Mesendoderm (in vitro differentiated cells): Measurements from ENCODE around the gene DOK7.

Source experiments
- DNase-seq: peaks from one replicate; pipeline ENCODE4 v3.0.0; 2013
- H2AK5ac ChIP-seq: 2 replicates; pipeline ENCODE4 v1.6.1; 2013; ENCODE audit warnings: low read length, inconsistent platforms
- H2BK120ac ChIP-seq: 2 replicates; pipeline ENCODE4 v1.6.1; 2013; ENCODE audit warnings: low read depth, mild to moderate bottlenecking, low read length, moderate library complexity, mixed read lengths
- H2BK15ac ChIP-seq: replicated peaks from 2 replicates; pipeline ENCODE4 v1.6.1; 2013; ENCODE audit warnings: low read depth, mild to moderate bottlenecking, moderate library complexity
- H2BK5ac ChIP-seq: 2 replicates; pipeline ENCODE4 v1.6.1; 2013; ENCODE audit warnings: low read length, inconsistent platforms
- H3K18ac ChIP-seq: 2 replicates; pipeline ENCODE4 v1.6.1; 2013; ENCODE audit warnings: mild to moderate bottlenecking, low read length, mixed read lengths
- H3K23ac ChIP-seq: one replicate; pipeline ENCODE4 v1.6.1; 2013; ENCODE audit warnings: low read length
- H3K27ac ChIP-seq: 2 replicates; pipeline ENCODE4 v1.5.1; 2013; ENCODE audit warnings: low read depth, mild to moderate bottlenecking, inconsistent platforms, low read length, moderate library complexity
- H3K27me3 ChIP-seq: 2 replicates; pipeline ENCODE4 v1.6.1; 2013; ENCODE audit warnings: low read length, control low read depth, mild to moderate bottlenecking, inconsistent platforms; ENCODE audit not compliant: insufficient read depth, poor library complexity
- H3K36me3 ChIP-seq: 2 replicates; pipeline ENCODE4 v1.6.1; 2013; ENCODE audit warnings: low read length, inconsistent platforms; ENCODE audit not compliant: control insufficient read depth, insufficient read depth
- H3K4ac ChIP-seq: one replicate; pipeline ENCODE4 v1.6.1; 2013; ENCODE audit warnings: low read depth, mild to moderate bottlenecking, low read length, moderate library complexity
- H3K4me1 ChIP-seq: 2 replicates; pipeline ENCODE4 v1.6.1; 2013; ENCODE audit warnings: low read depth, low read length, inconsistent platforms; ENCODE audit not compliant: control insufficient read depth
- H3K4me2 ChIP-seq: 2 replicates; pipeline ENCODE4 v1.6.1; 2013; ENCODE audit warnings: low read length
- H3K4me3 ChIP-seq: 2 replicates; pipeline ENCODE4 v1.5.1; 2013; ENCODE audit warnings: mild to moderate bottlenecking, low read length
- H3K56ac ChIP-seq: one replicate; pipeline ENCODE4 v1.6.1; 2013; ENCODE audit warnings: low read length
- H3K79me1 ChIP-seq: 2 replicates; pipeline ENCODE4 v1.6.1; 2013; ENCODE audit warnings: low read length, inconsistent platforms
- H3K79me2 ChIP-seq: 2 replicates; pipeline ENCODE4 v1.6.1; 2013; ENCODE audit warnings: mild to moderate bottlenecking, low read length; ENCODE audit not compliant: control insufficient read depth, insufficient read depth
- H3K9ac ChIP-seq: 2 replicates; pipeline ENCODE4 v1.6.1; 2013; ENCODE audit warnings: low read length, inconsistent platforms
- H4K5ac ChIP-seq: one replicate; pipeline ENCODE4 v1.6.1; 2013; ENCODE audit warnings: low read length
- H4K8ac ChIP-seq: one replicate; pipeline ENCODE4 v1.6.1; 2013; ENCODE audit warnings: low read depth, mild to moderate bottlenecking, control low read depth, low read length, moderate library complexity
- WGBS: extraction: QIAGEN DNeasy Blood & Tissue Kit; methylation state at CpG from one replicate; pipeline ENCODE4 v1.1.7; 2013; ENCODE audit warnings: low lambda C conversion rate, missing lambda C conversion rate; ENCODE audit not compliant: insufficient coverage; ENCODE audit errors: extremely low coverage; 5-methylcytosine and 5-hydroxymethylcytosine counted together

Gene DOK7

GRCh38 chr4:3445829-3446545 is 17.1 kb upstream of the DOK7 start:
- WGBS = no CpG with 5 or more reads among the region's 34 CpGs

GRCh38 chr4:3446631-3447320 is 16.3 kb upstream of the DOK7 start:
- H2AK5ac ChIP-seq = no peak overlapping the region
- DNase-seq = no peak
- no peak overlapping the region for H3K4me3 ChIP-seq
- no peak overlapping the region for H3K23ac ChIP-seq
- no peak overlapping the region for H4K5ac ChIP-seq
- H3K4me1 ChIP-seq = no peaks in the 10 kb centered on the region
- no peaks in the 10 kb centered on the region for H3K79me2 ChIP-seq
- no peak overlapping the region for H3K4ac ChIP-seq
- H3K36me3 ChIP-seq = no peaks in the 10 kb centered on the region
- no peak overlapping the region for H3K9ac ChIP-seq
- no peak overlapping the region for H3K56ac ChIP-seq
- no CpG with 5 or more reads among the region's 22 CpGs for WGBS
- H4K8ac ChIP-seq = no peak overlapping the region
- H3K27me3 ChIP-seq = no peaks in the 10 kb centered on the region
- H2BK5ac ChIP-seq = no peak overlapping the region
- no peak overlapping the region for H2BK120ac ChIP-seq
- no peaks in the 10 kb centered on the region for H3K79me1 ChIP-seq
- H3K4me2 ChIP-seq = no peak overlapping the region
- H3K27ac ChIP-seq = no peak overlapping the region
- no peak overlapping the region for H2BK15ac ChIP-seq
- no peak overlapping the region for H3K18ac ChIP-seq

More at GRCh38 chr4:3445829-3446545, 17.1 kb upstream of the DOK7 start:
- H3K18ac ChIP-seq = no peak overlapping the region
- H3K79me1 ChIP-seq = no peaks in the 10 kb centered on the region
- H3K79me2 ChIP-seq = no peaks in the 10 kb centered on the region
- no peak overlapping the region for H2BK120ac ChIP-seq
- H3K9ac ChIP-seq = no peak overlapping the region
- no peak overlapping the region for H4K5ac ChIP-seq
- no peaks in the 10 kb centered on the region for H3K27me3 ChIP-seq
- no peak overlapping the region for H4K8ac ChIP-seq
- no peak overlapping the region for H3K4ac ChIP-seq
- H2BK5ac ChIP-seq = no peak overlapping the region
- no peaks in the 10 kb centered on the region for H3K4me1 ChIP-seq
- H3K36me3 ChIP-seq = no peaks in the 10 kb centered on the region
- no peak overlapping the region for H3K4me2 ChIP-seq
- H2AK5ac ChIP-seq = no peak overlapping the region
- no peak overlapping the region for H3K56ac ChIP-seq
- DNase-seq = no peak
- no peak overlapping the region for H3K23ac ChIP-seq
- no peak overlapping the region for H2BK15ac ChIP-seq
- no peak overlapping the region for H3K4me3 ChIP-seq
- no peak overlapping the region for H3K27ac ChIP-seq

GRCh38 chr4:3447431-3448395 is 15.4 kb upstream of the DOK7 start:
- Histone ChIP-seq H3K4me3 (no peak overlapping the region), H2BK5ac (no peak overlapping the region), H3K23ac (no peak overlapping the region), H3K4me1 (no peaks in the 10 kb centered on the region), H3K4ac (no peak overlapping the region), H2BK120ac (no peak overlapping the region), H3K27me3 (no peaks in the 10 kb centered on the region), H2AK5ac (no peak overlapping the region), H4K8ac (no peak overlapping the region), H3K79me1 (no peaks in the 10 kb centered on the region), H3K4me2 (no peak overlapping the region), H4K5ac (no peak overlapping the region), H3K27ac (no peak overlapping the region), H3K36me3 (no peaks in the 10 kb centered on the region), H3K9ac (no peak overlapping the region), H3K18ac (no peak overlapping the region), H2BK15ac (no peak overlapping the region), H3K56ac (no peak overlapping the region), H3K79me2 (no peaks in the 10 kb centered on the region)
- DNase-seq = no peak
- WGBS = no CpG with 5 or more reads among the region's 53 CpGs

- H2BK5ac ChIP-seq = no peak overlapping the region
- no peaks in the 10 kb centered on the region for H3K36me3 ChIP-seq
- no peak overlapping the region for H3K18ac ChIP-seq
- no peak overlapping the region for H3K4ac ChIP-seq
- no peaks in the 10 kb centered on the region for H3K79me2 ChIP-seq
- no peaks in the 10 kb centered on the region for H3K4me1 ChIP-seq
- H2BK15ac ChIP-seq = no peak overlapping the region
- no peak overlapping the region for H2AK5ac ChIP-seq
- no peak overlapping the region for H3K4me3 ChIP-seq
- H4K5ac ChIP-seq = no peak overlapping the region
- H3K79me1 ChIP-seq = no peaks in the 10 kb centered on the region
- no peak overlapping the region for H3K4me2 ChIP-seq
- H3K56ac ChIP-seq = no peak overlapping the region
- no peak overlapping the region for H2BK120ac ChIP-seq
- no peaks in the 10 kb centered on the region for H3K27me3 ChIP-seq
- no peak overlapping the region for H3K23ac ChIP-seq
- H3K27ac ChIP-seq = no peak overlapping the region
- no peak overlapping the region for H4K8ac ChIP-seq
- no peak for DNase-seq
- H3K9ac ChIP-seq = no peak overlapping the region
- WGBS = no CpG with 5 or more reads among the region's 21 CpGs
Observed at GRCh38 chr4:3449047-3449573, 14.0 kb upstream of the DOK7 start.

- no CpG with 5 or more reads among the region's 35 CpGs for WGBS
Observed at GRCh38 chr4:3449574-3450534, 13.3 kb upstream of the DOK7 start.

More at GRCh38 chr4:3449574-3450534, 13.3 kb upstream of the DOK7 start:
- Histone ChIP-seq H4K5ac (no peak overlapping the region), H3K18ac (no peak overlapping the region), H3K9ac (no peak overlapping the region), H2BK120ac (no peak overlapping the region), H3K79me1 (no peaks in the 10 kb centered on the region), H3K4me2 (no peak overlapping the region), H3K27ac (no peak overlapping the region), H2BK15ac (no peak overlapping the region), H3K27me3 (no peaks in the 10 kb centered on the region), H3K4me1 (no peaks in the 10 kb centered on the region), H3K4ac (no peak overlapping the region), H3K79me2 (no peaks in the 10 kb centered on the region), H4K8ac (no peak overlapping the region), H3K36me3 (no peaks in the 10 kb centered on the region), H2AK5ac (no peak overlapping the region), H2BK5ac (no peak overlapping the region), H3K4me3 (no peak overlapping the region), H3K56ac (no peak overlapping the region), H3K23ac (no peak overlapping the region)
- DNase-seq = no peak
